Ectodermal cell (in vitro differentiated cells): ENCODE measurements around the gene ZNF526.

Source experiments
- H3K27ac ChIP-seq: 2 replicates; pipeline ENCODE4 v1.7.0; 2013; ENCODE audit warnings: mild to moderate bottlenecking, low read depth, low read length; ENCODE audit not compliant: insufficient read depth, poor library complexity, severe bottlenecking
- H3K27me3 ChIP-seq: 2 replicates; pipeline ENCODE4 v1.7.0; 2013; ENCODE audit warnings: mild to moderate bottlenecking, low read length; ENCODE audit not compliant: insufficient read depth, control insufficient read depth, poor library complexity, severe bottlenecking
- H3K36me3 ChIP-seq: one replicate; pipeline ENCODE4 v1.7.0; 2013; ENCODE audit warnings: low read length; ENCODE audit not compliant: control insufficient read depth, insufficient read depth
- H3K4me1 ChIP-seq: one replicate; pipeline ENCODE4 v1.7.0; 2013; ENCODE audit warnings: low read length; ENCODE audit not compliant: control insufficient read depth, insufficient read depth
- H3K4me3 ChIP-seq: 2 replicates; pipeline ENCODE4 v1.7.0; 2013; ENCODE audit warnings: low read depth, low read length, control low read depth; ENCODE audit not compliant: insufficient read depth
- H3K9me3 ChIP-seq: 2 replicates; pipeline ENCODE4 v1.7.0; 2013; ENCODE audit warnings: mild to moderate bottlenecking, low read length, moderate library complexity; ENCODE audit not compliant: control insufficient read depth
- WGBS, 2 experiments: methylation state at CpG; one replicate each; pipeline ENCODE4 v1.1.7; 2013; ENCODE audit warnings: missing lambda C conversion rate in 2 of 2; 5-methylcytosine and 5-hydroxymethylcytosine counted together

The ZNF526 gene

GRCh38 chr19:42204664-42205063 is 15.4 kb upstream of the ZNF526 start:
- H3K9me3 ChIP-seq = no peaks in the 10 kb centered on the region
- no peak overlapping the region for H3K27ac ChIP-seq
- no peaks in the 10 kb centered on the region for H3K4me1 ChIP-seq
- H3K4me3 ChIP-seq = no peak overlapping the region
- H3K36me3 ChIP-seq = peaks cover 23% of the 10 kb centered on the region
- 84 to 85% methylated on average over 5 to 6 of the region's 6 CpGs for WGBS, 2 experiments
- no peaks in the 10 kb centered on the region for H3K27me3 ChIP-seq

GRCh38 chr19:42206871-42207755 is 13.0 kb upstream of the ZNF526 start:
- WGBS, 2 experiments = 96% methylated on average over 14 of the region's 14 CpGs
- Histone ChIP-seq H3K4me3 (no peak overlapping the region), H3K4me1 (no peaks in the 10 kb centered on the region), H3K27ac (no peak overlapping the region), H3K9me3 (no peaks in the 10 kb centered on the region), H3K27me3 (no peaks in the 10 kb centered on the region), H3K36me3 (peaks cover 25% of the 10 kb centered on the region)

GRCh38 chr19:42207767-42208271 is 12.3 kb upstream of the ZNF526 start:
- WGBS, 2 experiments = 93 to 95% methylated on average over 6 of the region's 6 CpGs
- no peak overlapping the region for H3K27ac ChIP-seq

GRCh38 chr19:42208612-42209011 is 11.5 kb upstream of the ZNF526 start:
- 96% methylated on average over 11 of the region's 11 CpGs for WGBS, 2 experiments
- H3K36me3 ChIP-seq = peaks cover 33% of the 10 kb centered on the region
- H3K27me3 ChIP-seq = no peaks in the 10 kb centered on the region
- no peak overlapping the region for H3K27ac ChIP-seq
- H3K4me1 ChIP-seq = no peaks in the 10 kb centered on the region
- no peaks in the 10 kb centered on the region for H3K9me3 ChIP-seq
- H3K4me3 ChIP-seq = no peak overlapping the region

More at GRCh38 chr19:42207767-42208271, 12.3 kb upstream of the ZNF526 start:
- Histone ChIP-seq H3K4me1 (no peaks in the 10 kb centered on the region), H3K4me3 (no peak overlapping the region), H3K27me3 (no peaks in the 10 kb centered on the region), H3K9me3 (no peaks in the 10 kb centered on the region), H3K36me3 (peaks cover 32% of the 10 kb centered on the region)

GRCh38 chr19:42212886-42213285 is 7.2 kb upstream of the ZNF526 start:
- peaks cover 30% of the 10 kb centered on the region for H3K36me3 ChIP-seq

GRCh38 chr19:42214810-42215485 is 5.2 kb upstream of the ZNF526 start:
- Histone ChIP-seq H3K9me3 (no peaks in the 10 kb centered on the region), H3K27ac (no peak overlapping the region), H3K36me3 (peaks cover 12% of the 10 kb centered on the region), H3K4me1 (peaks cover 16% of the 10 kb centered on the region), H3K4me3 (no peak overlapping the region), H3K27me3 (no peaks in the 10 kb centered on the region)
- WGBS, 2 experiments = 90 to 93% methylated on average over 11 of the region's 11 CpGs

More at GRCh38 chr19:42212886-42213285, 7.2 kb upstream of the ZNF526 start:
- Histone ChIP-seq H3K4me1 (peaks cover 14% of the 10 kb centered on the region), H3K9me3 (no peaks in the 10 kb centered on the region), H3K27ac (no peak overlapping the region), H3K27me3 (no peaks in the 10 kb centered on the region), H3K4me3 (no peak overlapping the region)
- WGBS, 2 experiments = 95 to 100% methylated on average over 1 of the region's 1 CpG

GRCh38 chr19:42216653-42217519 is 3.2 kb upstream of the ZNF526 start:
- 1% methylated on average over 79 of the region's 79 CpGs for WGBS, 2 experiments
- H3K4me3 ChIP-seq = peak overlapping the region; percentile 89

GRCh38 chr19:42217520-42218437 is 2.3 kb upstream of the ZNF526 start, which contains the start of gene DEDD2:
Gene DEDD2, minus strand, starts transcription at chr19:42217677. Its CDS starts 670 bp downstream, at chr19:42217007.
- H3K4me3 ChIP-seq = peak within 1 kb of the TSS; percentile 89
- H3K27ac ChIP-seq = peak within 1 kb of the TSS; percentile 90
- H3K27me3 ChIP-seq = no peaks in the 10 kb centered on the region
- 21 to 22% methylated on average over 57 of the region's 57 CpGs for WGBS, 2 experiments
- H3K4me1 ChIP-seq = peaks cover 22% of the 10 kb centered on the region
- H3K36me3 ChIP-seq = peaks cover 6% of the 10 kb centered on the region
- no peaks in the 10 kb centered on the region for H3K9me3 ChIP-seq

More at GRCh38 chr19:42216653-42217519, 3.2 kb upstream of the ZNF526 start:
- H3K9me3 ChIP-seq = no peaks in the 10 kb centered on the region
- no peaks in the 10 kb centered on the region for H3K27me3 ChIP-seq
- peak overlapping the region; percentile 90 for H3K27ac ChIP-seq
- peaks cover 22% of the 10 kb centered on the region for H3K4me1 ChIP-seq
- H3K36me3 ChIP-seq = peaks cover 12% of the 10 kb centered on the region

GRCh38 chr19:42220751-42221097 is 612 bp downstream of the ZNF526 start:
- Histone ChIP-seq H3K27ac (peak overlapping the region; percentile 80), H3K27me3 (no peaks in the 10 kb centered on the region), H3K36me3 (peaks cover 14% of the 10 kb centered on the region), H3K4me1 (peaks cover 18% of the 10 kb centered on the region), H3K4me3 (peak overlapping the region; percentile 89), H3K9me3 (no peaks in the 10 kb centered on the region)
- 8 to 9% methylated on average over 6 of the region's 6 CpGs for WGBS, 2 experiments
